ENCODE results near the gene PATL1. TPM values are rescaled to one million over a fixed set of nuclear protein-coding genes. Genes with fewer than 3 reads are reported as not detected.

Gene PATL1
- total and polyA plus RNA-seq, 2 of the 8 experiments (the other 6 are each of a cell fraction or from before 2014, with no cell fraction given), result 30.4 to 33.4 TPM

GRCh38 chr11:59659981-59660380, 8.9 kb downstream of the PATL1 start (continued):
- TF ChIP-seq SAP30 (IDR thresholded peaks at IDR 0.05; ENCODE audit: insufficient read depth, insufficient replicate concordance, low read length) (no peak), FOSL1 (IDR thresholded peaks at IDR 0.05; ENCODE audit: insufficient read depth, low read depth, low read length) (no peak), RAD21 (IDR thresholded peaks at IDR 0.05 in 1 of 2, conservative IDR thresholded peaks at IDR 0.05 in 1 of 2; ENCODE audit: low read depth in 2 of 2, low read length in 2 of 2) (no peak), BACH1 (IDR thresholded peaks at IDR 0.05; ENCODE audit: low read length) (no peak)

All from H1 (cell line).